Lower leg skin (tissue), 4 donors: ENCODE results near the gene TNS2. TPM values are rescaled to one million over a fixed set of nuclear protein-coding genes. Genes with fewer than 3 reads are reported as not detected.

Experiments
- DNase-seq, 2 donors: peaks; one replicate each; pipeline ENCODE4 v3.0.0-alpha.2; 2019; ENCODE audit warnings: low spot score in 2 of 2
- H3K4me3 ChIP-seq: fragments of 200-600 bp; sonication (generic); 2 replicates; pipeline ENCODE4 v1.5.1; 2017; ENCODE audit warnings: mild to moderate bottlenecking, low read depth; ENCODE audit not compliant: poor library complexity, severe bottlenecking
- CTCF ChIP-seq, 3 donors: fragments of 450-650 bp; IDR thresholded peaks; one replicate each; pipeline ENCODE4 v1.5.1; 2016; ENCODE audit warnings: antibody characterized with exemption in 3 of 3, mild to moderate bottlenecking in 3 of 3, moderate library complexity in 2 of 3
- POLR2A ChIP-seq, 2 donors: fragments of 450-650 bp; IDR thresholded peaks; one replicate each; pipeline ENCODE4 v1.6.1; 2016 to 2017; ENCODE audit warnings: antibody characterized with exemption in 2 of 2, mild to moderate bottlenecking in 1 of 2, moderate library complexity in 1 of 2
- WGBS, 2 donors: methylation state at CpG; one replicate each; pipeline ENCODE4 v1.1.5; 2018; 5-methylcytosine and 5-hydroxymethylcytosine counted together
- intact Hi-C: fragments of 100-400 bp; cut with DNase I; formaldehyde crosslinking; loops from one replicate; pipeline ENCODE4 v1.15.0; 2023; ENCODE audit warnings: low total_unique reads
- total RNA-seq, 4 donors: library from RNA; depleted of rRNA; stranded (reverse); fragments of >200 nt; gene quantifications; one replicate each; pipeline ENCODE4 v1.1.0, GENCODE V29; 2016

Gene TNS2
- total RNA-seq, 4 donors from 2014 or later = 21.8 to 87.1 (median 65.9) TPM

DNA sequence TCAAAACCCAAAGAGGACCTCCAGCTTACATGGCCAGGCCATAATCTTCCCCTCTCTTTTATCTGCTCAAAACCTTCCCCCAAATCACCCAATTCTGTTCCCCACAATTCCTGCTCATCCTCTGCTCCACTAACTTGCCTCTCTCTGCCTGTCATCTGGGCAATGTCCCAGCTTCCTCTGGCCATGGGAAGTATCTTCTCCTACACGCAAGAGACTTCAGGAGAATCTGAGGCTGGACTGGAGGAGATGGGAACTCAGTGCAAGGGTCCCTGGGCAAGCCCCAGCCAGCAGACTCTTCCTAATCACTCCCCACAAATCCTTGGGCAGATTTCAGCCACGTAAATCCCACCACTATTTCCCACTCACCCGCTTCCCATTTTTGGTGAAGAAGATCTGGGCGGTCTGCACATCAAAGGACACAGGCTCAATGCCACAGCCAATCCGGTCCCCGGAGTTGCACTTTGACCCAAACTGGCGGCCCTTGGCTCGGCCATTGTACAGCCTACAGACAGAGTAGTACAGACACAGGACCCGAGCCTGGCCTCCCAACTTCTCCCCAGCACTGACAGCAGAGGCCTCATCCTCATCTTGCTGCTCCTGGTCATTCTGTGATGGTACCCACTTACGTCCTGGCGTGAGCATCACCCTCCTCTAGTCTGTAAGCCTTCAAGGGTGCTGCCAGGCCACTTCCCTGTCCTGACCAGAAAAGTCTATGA is 24.6 kb downstream of the TNS2 start:
- DNase-seq = peak in 1 of 2 donors; percentile 83
- no peak for TF ChIP-seq POLR2A (IDR thresholded peaks at IDR 0.05)
- TF ChIP-seq CTCF (IDR thresholded peaks at IDR 0.05) = no peak
- H3K4me3 ChIP-seq = no peak overlapping the region
- intact Hi-C loops = no loop called here
- 90 to 91% methylated on average over 11 of the region's 11 CpGs for WGBS, 2 donors

GRCh38 chr12:53074999-53075370 is 25.1 kb downstream of the TNS2 start:
- no peak overlapping the region for H3K4me3 ChIP-seq
- intact Hi-C loops = no loop called here
- no peak for TF ChIP-seq POLR2A (IDR thresholded peaks at IDR 0.05)
- TF ChIP-seq CTCF (IDR thresholded peaks at IDR 0.05) = no peak
- 94 to 97% methylated on average over 3 of the region's 3 CpGs for WGBS, 2 donors
- DNase-seq = no peak

- TF ChIP-seq POLR2A (IDR thresholded peaks at IDR 0.05) (no peak), CTCF (IDR thresholded peaks at IDR 0.05) (no peak)
- H3K4me3 ChIP-seq = no peak overlapping the region
- intact Hi-C loops = no loop called here
- no peak for DNase-seq
- WGBS, 2 donors = 94 to 98% methylated on average over 3 of the region's 3 CpGs
Measured at GRCh38 chr12:53076461-53076860, 26.6 kb downstream of the TNS2 start.

DNA sequence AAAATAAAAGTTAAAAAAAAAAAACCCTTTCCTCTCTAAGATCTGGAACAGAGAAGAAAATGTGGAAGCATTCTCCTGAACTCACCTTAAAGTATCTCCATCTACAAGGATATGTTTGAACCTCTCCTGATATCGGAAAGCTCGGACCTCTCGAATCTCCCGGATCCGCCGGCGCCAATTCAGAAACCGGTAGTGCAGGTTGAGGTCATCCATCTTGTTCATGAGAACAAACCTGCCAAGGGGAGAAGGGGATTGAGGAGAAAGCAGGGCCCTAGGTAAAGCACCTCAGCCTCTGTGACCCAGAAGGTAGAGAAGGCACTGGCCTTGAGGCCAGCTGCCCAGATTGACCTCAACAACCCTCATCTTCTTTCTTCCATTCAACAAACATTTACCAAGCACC is 27.2 kb downstream of the TNS2 start:
- TF ChIP-seq CTCF (IDR thresholded peaks at IDR 0.05) (no peak), POLR2A (IDR thresholded peaks at IDR 0.05) (no peak)
- intact Hi-C loops = no loop called here
- whole genome bisulfite sequencing, 2 donors = 76 to 87% methylated on average over 8 of the region's 8 CpGs
- no peak for DNase-seq
- H3K4me3 ChIP-seq = no peak overlapping the region

- TF ChIP-seq CTCF (IDR thresholded peaks at IDR 0.05) (no peak), POLR2A (IDR thresholded peaks at IDR 0.05) (no peak)
- peak in 1 of 2 donors; percentile 36 for DNase-seq
- intact Hi-C loops = no loop called here
- WGBS, 2 donors = 15 to 16% methylated on average over 23 to 24 of the region's 25 CpGs
- H3K4me3 ChIP-seq = peak overlapping the region; percentile 36
Measured at GRCh38 chr12:53078425-53079225, 28.8 kb downstream of the TNS2 start.
